GM19240 (cell line): ENCODE data around the gene CDC14C.
"Not testable (repeated sequence)": the region's sequence is repeated elsewhere in the genome, so short reads cannot be mapped to it uniquely, and the experiment has no call there.

ENCODE experiments used
- DNase-seq: peaks from one replicate; pipeline ENCODE4 v3.0.0; 2011; ENCODE audit warnings: low spot score; ENCODE audit not compliant: insufficient read length

Gene CDC14C

GRCh38 chr7:48924433-48924832 lies at the start of gene CDC14C:
TSS of gene CDC14C (plus strand) at chr7:48924547. CDS start at chr7:48924673, 126 bp downstream.
- DNase-seq, result no peak

DNA sequence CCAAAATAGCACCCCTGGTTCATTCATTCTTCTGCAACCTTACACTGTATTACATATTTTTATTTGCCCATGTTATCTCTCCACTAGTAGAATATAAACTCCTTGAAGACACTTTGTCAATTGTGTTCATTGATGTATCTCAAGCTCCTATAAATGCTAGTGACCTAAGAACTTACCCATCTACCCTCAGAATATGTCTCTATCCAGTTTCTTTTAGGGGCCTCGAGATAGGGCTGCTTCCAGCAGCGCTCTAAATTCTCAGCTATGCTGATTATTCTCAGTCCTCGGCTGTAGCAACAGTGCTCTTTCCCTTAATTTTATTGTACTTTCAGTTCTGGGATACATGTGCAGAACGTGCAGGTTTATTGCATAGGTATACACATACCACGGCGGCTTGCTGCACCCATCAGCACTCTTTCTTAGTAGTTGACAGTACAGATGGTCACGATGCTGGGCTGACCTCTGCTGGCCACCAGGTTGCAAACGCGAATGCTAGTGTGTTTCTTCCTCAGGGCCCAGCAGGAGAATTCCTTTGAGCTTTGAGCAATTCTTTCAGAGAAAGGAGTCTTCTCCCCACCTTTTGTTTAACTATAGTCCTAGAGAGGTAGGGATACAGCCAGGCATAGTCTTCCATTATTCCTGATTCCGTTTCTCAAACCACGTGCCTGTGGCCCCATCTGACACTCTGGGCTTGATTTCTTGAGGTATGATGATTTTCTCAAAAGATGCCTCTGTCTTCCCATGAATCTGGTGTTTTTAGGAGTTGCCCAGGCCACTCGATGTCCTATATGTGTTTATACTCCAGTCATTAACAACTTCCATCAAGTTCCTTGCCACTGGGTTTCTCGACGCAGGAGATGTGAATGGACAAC lies 49.1 kb upstream of the CDC14C start:
- no peak for DNase-seq

DNA sequence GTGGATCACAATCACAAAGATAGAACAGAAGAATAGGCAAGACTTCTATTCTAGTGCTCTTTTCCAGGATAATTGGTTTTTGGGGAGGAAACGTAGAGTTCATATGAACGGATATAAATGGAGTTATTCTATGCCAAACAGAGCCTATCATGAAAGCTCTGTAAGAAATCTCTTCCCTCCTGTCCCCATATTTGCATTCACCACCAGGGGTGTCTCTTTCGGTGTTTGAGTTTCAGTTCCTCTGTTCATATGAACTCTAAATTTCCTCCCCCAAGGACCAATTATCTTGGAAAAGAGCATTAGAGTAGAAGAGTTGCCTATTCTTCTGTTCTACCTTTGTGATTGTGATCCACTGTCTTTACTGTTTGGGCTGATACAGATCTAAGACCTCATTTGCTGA lies 48.3 kb upstream of the CDC14C start:
- no peak for DNase-seq

DNA sequence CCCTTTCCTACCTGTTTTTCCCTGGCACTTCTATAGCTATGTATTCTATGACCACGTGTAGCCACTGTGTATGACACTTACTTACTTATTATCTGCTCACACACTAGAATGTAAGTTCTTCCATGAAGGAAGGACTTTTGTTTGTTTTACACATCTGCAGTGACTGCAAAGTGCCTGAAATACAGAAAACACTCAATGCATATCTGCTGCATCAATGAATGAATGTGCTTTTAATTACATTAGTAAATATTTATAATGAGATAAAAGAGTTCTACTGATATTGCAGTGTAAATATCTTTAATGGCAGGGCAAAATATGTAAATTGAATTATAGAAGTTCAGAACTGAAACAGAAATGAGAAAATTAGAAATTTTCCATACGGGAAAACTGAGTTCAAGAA lies 43.5 kb upstream of the CDC14C start:
- no peak for DNase-seq

- DNase-seq, result no peak
Measured at GRCh38 chr7:48887500-48887899, 36.8 kb upstream of the CDC14C start.

DNA sequence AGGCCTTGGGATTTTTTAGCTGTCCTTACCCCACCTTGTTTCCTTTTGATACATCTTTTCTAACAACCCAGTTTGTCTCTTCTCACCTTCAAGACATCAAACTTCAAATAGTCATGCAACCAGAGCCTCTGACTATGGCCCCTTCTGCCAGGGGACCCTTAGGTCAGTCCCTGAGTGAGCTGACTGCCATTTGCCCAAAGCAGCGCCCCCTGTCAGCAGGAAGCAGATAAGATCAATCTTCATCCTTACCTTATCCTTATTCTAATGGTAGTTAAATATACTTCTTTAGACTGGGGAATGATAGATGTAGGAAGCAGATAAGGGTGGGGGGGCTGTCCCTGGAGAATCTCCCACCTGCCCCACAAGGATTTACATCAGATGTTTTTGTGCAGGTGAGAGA lies 29.8 kb upstream of the CDC14C start:
- DNase-seq, result no peak

DNA sequence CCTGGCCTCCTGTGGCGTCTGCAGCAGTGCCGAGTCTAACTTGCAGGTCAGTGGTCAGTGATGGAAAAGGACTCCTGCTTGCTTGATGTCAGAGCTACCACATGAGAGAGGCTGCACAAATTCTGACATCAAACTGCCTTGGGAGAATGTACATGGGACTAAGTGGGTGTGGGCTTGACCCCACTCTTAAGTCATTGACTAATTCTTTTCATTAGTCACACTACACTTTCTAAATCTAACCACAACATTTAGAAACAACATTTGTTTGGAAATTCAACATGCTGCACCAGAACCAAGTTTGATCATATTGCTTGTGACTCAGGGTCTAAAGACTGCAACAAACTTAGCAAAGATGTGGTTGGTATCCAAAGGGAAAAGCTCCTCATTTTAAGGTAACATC lies 24.4 kb upstream of the CDC14C start:
- no peak for DNase-seq

DNA sequence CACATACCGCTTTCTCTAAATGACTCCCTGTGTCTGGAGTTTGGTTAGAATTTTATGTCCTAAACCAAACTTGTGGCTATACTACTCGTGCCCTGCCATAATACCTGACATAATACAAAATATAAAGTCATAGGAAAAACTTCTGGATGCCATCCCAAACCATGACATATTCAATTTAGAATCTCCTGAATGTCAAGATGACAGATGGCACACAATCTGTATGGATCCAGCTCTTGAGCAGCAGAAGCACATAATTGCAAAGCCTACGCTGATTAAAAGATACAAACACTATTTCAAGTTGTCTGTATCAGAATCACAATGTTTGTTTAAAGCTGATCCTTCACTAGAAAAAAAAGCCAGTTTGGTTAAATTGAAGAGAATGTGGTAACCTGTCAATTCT lies 22.4 kb upstream of the CDC14C start:
- DNase-seq, result no peak

- DNase-seq, result no peak
Measured at GRCh38 chr7:48904975-48905374, 19.4 kb upstream of the CDC14C start.

- DNase-seq, result not testable (repeated sequence)
Measured at GRCh38 chr7:48905686-48906085, 18.7 kb upstream of the CDC14C start.

DNA sequence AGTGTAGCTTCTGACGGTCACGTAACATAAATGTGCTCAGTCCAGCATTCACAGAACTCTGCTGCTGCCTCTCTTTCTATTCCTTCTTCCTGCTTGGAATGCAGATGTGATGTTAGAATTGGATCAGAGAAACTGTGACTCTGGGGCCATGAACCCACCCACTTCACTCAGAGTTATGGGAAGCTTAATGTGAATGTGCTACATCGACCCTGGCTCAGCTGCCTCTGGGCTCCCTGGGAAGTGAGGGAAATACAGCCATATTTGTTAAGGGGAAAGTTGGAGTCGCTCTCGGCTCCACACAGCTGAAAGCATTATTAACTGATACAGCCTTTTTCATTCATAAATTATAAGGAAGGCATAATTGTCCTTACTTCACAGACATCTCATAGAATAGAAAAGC lies 14.5 kb upstream of the CDC14C start:
- not testable (repeated sequence) for DNase-seq

GRCh38 chr7:48931481-48931880 lies 7.1 kb downstream of the CDC14C start:
- no peak for DNase-seq

GRCh38 chr7:48932126-48932910 lies 8.0 kb downstream of the CDC14C start:
- DNase-seq, result no peak

DNA sequence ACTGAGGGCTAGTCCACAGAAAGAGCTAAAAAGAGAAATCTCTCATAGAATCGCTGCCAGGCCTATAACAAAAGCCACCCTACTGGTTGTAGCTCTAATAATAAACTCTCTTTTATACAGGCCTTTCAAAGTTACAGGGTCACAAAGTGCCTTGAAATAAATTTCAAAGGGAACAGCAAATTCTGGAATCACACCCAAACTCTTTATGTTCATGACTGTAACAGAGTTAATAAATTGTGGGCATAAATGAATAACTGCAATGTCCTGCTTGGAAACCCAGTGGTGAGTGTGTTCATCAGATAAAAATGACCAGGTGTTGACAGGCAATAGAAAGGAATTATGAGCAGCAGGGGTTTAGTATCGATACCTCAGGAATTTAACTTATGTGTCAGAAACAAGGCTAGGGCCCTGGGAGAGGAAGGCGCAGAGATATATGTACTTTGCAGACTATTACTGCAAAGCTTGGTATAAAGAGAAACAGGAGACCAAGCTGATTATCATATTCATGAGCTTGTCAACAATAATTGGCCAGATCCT lies 9.3 kb downstream of the CDC14C start:
- DNase-seq, result no peak

GRCh38 chr7:48938539-48939295 lies 14.4 kb downstream of the CDC14C start:
- no peak for DNase-seq

GRCh38 chr7:48943279-48943990 lies 19.1 kb downstream of the CDC14C start:
- no peak for DNase-seq

DNA sequence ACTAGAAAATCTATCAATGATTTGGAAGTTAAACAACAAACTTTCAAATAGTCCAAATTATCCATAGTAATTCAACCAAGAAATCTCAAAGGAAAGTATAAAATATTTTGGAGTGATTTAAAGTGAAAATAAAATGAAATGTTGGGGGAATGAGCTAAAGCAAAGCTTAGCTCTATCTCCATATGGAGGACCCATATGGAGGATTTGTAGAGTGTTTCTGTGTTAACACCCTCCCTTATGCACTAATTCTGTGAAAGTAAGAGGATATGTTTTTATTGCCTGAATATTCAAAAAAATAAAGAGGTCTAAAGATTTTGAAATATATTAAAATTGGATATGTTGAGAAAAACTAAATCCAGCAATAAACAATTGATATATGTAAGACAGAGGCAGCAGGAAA lies 31.6 kb downstream of the CDC14C start:
- no peak for DNase-seq

DNA sequence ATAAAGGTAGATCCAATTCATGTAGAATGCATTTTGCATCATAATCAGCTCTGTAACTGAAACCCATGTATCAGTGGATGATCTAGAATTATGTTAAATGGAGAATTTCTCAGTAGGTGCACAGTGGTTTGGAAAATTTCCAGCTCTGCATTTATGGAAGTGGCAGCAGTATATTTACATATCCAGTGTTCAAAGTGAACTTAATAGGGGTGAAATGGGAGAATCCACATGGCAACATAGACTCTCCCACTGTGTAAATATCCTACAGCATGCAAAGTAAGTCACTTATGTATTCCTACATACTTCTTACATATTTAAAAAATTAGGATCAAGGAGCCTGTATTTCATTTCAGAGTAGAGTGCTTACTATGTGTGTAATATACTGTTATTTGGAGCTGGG lies 35.3 kb downstream of the CDC14C start:
- DNase-seq, result no peak

DNA sequence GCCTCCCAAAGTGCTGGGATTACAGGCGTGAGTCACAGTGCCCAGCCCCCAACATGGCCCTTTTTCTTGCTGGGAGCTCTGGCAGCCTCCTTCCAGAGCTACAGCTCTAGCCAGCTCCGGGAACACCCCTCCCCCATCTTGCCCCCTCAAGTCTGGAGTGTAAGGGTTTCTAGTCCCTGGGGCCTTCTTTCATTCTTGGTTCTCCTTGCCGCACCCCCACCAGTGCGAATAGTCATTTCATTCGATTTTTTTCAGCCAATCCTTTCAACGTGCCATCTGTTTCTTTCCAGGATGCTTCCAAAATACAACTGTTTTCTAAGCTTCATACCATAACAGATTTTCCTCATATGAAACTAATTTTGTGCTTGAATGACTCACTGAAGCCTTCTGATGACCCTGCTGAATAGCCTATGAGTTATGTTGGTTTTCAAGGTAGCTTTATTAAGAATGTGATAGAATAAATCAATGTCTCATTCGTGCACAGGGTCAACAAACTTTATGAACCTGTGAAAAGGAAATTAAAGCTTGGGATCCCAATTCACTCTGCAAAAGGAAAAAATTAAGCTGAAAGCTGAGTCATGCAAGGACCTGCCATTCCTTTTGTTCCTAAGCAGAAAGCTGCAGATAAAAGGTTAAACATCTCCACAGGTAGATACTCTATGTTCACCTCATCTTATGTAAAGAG lies 38.6 kb downstream of the CDC14C start:
- DNase-seq, result no peak

DNA sequence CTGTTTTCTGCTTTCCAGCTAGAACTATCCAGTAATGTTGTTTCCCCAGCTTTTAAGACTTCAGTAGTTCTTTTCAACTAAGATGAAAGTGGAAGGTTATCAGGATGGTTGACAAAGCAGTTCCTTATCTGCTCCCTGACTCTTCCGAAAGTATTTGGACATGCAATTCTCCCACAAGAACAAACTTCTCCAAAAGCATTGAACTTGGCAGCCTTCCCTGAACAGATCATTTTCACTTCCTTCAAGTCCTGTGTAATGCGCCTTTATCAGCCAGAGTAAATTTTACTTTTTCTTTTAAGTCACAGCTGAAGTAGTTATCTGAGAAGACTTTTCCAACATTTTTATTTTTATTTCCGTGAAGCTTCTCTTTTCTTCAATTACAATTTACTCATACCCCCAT lies 39.7 kb downstream of the CDC14C start:
- DNase-seq, result no peak
